Astrocyte (in vitro differentiated cells and primary cell): ENCODE measurements around the gene ANXA7.

Experiments
- CTCF ChIP-seq: IDR thresholded peaks from 2 replicates; pipeline ENCODE4 v1.5.1; 2011; ENCODE audit warnings: low read depth, mild to moderate bottlenecking, inconsistent platforms, low read length, moderate library complexity; ENCODE audit not compliant: insufficient read depth
- EZH2 ChIP-seq: IDR thresholded peaks from 2 replicates; pipeline ENCODE4 v1.6.1; 2012; ENCODE audit warnings: mild to moderate bottlenecking, low read length, inconsistent platforms; ENCODE audit not compliant: insufficient read depth

GRCh38 chr10:73401636-73402035, 12.2 kb downstream of the ANXA7 start:
- TF ChIP-seq EZH2 (no peak), CTCF (no peak)
